HuH-7.5 (cell line): Measurements from ENCODE around the gene KLHL8.

Experiments
- DNase-seq: peaks from one replicate; pipeline ENCODE4 v3.0.0; 2011; ENCODE audit warnings: low spot score

KLHL8 gene

DNA sequence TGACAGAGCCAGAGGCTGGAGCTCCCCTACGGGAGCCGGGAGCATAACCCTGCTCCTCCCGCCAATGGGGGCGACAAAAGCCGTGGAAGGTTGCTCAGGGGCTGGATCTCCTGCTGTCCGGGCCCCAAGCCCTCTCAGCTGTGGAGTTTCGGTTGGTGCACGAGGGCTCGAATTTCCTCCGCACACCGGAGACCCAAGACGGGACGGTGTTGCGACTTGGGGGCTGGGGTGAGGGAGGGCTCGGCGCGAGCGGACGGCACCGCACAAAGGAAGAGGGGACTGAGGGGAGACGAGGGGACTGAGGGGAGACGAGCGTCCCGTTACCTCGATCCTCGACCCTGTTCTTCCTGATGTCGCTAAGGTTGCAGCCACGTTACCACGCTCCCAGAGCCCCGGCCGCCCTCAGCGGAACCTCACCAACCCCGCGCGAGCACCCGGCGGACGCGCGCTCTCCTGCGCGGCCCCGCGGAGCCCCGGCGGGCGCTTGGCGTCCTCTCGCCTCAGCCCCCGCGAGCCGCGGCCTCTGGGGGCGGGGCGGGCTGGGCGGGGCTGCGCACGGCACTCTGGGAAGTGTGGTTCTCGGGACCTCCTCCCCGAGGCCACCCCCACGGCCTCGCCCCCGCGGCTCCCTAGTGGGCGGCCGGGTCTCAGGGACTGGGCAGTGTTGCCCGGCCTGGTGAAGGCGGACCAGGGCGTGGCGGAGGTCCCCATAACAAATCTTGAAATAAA, at the start of gene KLHL8:
KLHL8 (minus strand) TSS at position 525 of the 729 bp plus-strand sequence. CDS start 25,079 bp downstream, outside the sequence.
- DNase-seq: peak; percentile 77

DNA sequence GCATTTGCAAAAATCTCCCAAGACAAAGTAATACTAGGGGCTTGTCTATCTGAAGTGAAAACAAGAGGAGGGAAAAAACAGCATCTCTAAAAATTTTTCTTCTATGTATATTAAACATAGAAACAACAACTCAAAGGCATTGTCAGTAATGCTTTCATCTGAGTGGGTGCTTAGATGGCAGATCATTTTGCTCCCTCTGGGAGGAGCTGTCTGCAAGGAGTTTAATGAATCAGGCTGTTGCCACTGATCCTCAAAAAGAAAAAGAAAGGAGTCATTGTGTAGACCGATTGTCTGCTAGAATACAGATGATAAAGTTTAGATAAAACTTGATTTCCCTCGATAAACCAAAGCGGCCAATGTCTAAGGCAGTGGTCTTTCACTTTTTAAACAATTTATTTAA, 49.7 kb upstream of the KLHL8 start:
- peak; percentile 36 for DNase-seq

DNA sequence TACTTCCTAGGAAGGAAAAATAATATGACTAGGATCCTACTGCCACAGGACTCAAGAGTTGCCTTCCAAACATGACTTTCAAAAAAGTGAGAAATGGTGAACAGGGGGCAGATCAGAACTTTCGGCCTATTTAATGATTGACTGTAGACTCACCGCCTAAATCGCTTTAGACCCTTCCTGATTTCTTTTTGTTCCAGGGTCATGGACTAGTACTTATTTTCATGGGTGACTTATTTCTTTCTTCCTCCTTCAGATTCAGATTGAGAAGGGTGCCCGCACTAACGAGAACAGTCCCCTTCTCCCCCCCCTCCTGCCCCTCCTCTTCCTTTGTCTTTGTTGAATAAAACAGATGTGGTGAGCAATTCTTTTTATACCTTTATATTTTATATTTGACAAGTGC, 48.0 kb upstream of the KLHL8 start:
- DNase-seq: no peak

DNA sequence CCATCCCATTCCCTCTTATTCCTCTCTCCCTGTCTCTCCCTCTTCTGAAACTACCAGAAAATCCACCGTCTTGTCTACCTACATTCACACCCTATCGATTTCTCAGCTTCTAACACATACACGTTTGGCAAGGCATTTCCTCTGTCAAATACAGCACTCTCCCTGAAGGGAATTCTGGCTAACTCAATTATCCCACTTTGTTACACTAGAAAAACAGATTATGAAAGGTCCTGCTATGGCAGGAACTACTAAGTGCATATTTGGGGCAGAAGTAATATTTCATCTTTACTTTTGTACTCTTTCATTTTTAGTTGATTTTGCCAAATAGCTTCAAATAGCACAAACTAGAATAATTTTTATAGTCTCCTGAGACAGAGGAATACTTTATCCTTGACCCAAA, 46.6 kb upstream of the KLHL8 start:
- no peak for DNase-seq

DNA sequence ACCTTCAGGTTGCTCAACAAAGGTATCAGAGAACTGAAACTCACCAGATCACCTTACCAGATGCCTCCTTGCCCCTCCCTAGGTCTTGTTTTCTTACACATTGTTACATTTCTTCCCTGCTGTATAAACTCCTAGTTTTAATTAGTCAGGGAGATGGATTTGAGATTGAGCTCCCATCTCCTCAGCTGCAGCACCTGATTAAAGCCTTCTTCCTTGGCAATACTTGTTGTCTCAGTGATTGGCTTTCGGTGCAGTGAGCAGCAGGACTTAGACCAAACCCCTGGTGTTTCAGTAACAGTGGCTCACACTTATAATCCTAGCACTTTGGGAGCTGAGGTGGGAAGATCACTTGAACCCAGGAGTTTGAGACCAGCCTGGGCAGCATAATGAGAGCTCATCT, 42.5 kb upstream of the KLHL8 start:
- no peak for DNase-seq

DNA sequence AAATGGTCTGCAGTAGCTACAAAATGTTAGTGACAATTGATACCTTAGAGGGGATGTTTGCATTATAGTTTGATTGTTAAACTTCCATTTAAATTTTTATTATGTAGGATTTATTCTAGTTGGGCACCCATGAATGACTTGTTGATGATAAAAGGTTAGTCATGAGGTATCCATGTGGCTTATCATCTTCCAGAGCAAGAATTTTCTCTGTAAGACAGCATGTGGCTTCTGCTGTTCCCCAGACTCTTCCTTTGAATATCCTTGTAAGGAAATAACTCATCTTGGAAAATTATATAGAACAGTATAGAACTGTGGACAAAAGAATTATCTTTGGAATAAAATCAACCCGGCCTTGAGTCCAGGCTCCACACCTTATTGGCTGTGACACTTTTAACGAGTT, 40.1 kb upstream of the KLHL8 start:
- no peak for DNase-seq

DNA sequence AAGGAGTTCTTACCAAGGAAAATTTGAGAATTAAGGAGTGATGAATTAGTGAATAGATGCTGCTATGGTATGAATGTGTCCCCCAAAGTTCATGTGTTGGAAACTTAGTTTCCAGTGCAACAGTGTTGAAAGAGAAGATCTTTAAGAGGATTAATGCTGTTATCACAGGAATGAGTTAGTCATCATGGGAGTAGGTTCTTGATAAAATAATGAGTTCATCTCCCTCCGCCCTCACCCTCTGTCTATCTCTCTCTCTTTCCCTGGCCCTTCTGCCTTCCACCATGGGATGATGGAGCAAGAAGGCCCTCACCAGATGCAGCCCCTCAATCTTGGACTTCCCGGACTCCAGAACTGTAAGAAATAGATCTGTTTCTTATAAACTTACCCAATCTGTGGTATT, 38.3 kb upstream of the KLHL8 start:
- DNase-seq: no peak

DNA sequence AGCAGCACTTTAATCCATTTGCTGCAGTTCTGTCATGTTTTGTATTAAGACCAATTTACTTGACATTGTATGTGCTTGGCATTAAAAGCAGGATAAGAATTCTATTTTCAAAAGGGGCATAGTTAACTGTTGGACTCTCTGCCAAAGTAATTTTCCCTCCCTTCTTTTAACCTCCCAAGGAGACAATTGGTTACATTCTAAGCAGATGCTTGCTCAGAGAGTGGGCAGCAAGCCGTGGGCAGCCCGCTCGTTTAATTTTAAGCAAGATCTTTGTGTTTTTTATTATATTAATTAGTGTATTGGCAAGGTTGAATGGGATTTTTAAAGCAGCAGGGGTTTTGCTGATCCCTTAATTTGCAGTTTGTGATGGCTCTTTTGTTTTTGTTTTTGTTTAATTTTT, 37.1 kb upstream of the KLHL8 start:
- DNase-seq: no peak

DNA sequence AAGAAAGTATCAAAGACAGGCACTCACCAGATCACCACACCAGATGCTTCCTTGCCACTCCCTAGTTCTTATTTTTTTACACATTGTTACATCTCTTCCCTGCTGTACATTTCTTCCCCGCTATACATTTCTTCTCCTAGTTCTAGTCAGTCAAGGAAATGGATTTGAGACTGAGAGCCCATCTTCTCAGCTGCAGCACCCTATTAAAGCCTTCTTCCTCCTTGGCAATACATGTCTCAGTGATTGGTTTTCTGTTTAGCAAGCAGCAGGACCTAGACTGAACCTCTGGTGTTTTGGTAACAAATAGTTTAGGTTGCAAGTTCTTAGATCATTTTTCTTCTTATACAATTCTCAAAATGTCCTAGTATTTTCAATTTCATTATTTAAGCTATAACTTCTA, 35.3 kb upstream of the KLHL8 start:
- no peak for DNase-seq

DNA sequence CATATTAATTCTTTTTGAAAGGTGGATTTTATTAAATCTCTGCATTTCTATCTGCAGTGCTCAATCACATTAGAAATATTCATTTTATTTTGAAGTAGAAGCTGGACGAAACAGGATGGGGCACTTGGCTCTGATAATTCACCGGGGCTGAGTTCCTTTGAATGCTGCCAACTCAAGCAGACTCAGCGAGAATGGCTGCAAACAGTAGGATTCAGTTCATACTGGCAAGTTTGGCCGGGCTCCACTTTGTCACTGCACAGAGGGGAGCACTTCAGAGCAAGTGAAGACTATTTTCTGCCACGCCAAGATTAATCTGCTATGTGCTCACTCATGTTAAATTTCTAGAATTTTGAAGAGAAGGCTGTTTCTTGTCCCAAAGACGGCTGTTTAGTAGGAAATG, 30.7 kb upstream of the KLHL8 start:
- DNase-seq: no peak

DNA sequence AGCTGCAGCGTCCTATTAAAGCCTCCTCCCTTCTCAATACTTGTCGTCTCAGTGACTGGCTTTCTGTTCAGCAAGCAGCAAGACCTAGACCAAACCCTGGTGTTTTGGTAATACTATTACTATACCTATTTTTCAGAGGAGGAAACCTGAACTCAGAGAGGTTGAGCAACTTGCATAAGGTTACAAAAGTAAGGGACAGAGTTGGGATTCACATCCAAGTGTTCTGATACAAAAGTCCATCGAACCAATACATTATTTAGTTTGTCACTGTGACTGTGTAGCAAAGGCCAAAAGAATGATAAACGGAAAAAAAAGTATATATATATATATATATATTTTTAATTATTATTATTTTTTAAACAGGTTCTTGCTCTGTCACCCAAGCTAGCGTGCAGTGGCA, 29.9 kb upstream of the KLHL8 start:
- DNase-seq: no peak

DNA sequence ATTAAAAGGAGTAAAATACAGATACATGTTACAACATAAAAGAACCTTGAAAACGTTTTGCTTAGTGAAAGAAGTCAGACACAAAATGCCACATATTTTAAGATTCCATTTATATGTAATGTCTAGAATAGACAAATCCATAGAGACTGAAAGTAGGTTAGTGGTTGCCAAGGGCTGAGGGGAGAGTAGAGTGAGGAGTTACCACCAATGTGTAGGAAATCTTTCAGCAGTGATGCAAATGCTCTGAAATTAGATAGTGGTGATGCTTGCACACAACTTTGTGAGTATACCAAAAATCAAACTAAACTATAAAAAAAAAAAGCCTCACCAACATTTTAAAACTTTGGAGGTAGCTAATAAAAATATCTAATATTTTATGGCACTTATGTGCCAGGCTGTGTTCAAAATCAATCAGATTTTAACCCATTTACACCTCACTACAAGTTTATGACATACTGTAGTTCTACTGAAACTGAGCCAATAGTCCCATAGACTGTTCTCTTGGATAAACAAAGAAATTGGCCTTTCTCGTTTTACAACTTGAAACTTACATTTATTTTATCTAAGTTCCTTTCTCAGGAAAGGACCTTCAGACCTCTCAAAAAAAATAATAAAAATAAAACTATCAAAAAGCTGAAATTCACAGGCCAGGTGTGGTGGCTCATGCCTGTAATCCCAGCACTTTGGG, 29.1 kb upstream of the KLHL8 start:
- DNase-seq: no peak

DNA sequence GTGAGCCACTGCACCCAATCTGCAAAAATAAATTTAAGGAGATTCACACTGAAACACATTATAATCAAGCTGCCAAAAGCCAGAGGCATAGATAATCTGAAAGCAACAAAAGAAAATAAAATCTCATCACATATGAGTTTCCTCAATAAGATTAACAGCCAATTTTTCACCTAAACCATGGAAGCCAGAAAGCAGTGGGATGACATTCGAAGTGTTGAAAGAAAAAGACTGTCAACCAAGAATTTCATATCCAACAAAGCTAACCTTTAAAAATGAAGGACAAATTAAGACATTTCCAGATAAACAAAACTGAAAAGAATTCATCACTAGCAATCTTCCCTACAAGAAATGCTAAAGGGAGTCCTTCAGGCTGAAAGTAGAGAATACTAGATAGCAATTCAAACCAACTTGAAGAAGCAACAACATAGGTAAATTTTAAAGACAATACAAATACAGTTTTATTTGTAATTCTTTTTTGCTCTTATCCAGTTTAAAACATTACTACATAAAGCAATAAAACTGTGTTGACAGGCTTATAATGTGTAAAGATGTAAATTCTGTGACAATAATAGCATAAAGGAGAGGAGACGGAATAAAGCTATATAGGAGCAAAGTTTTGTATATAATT, 23.1 kb upstream of the KLHL8 start:
- no peak for DNase-seq

DNA sequence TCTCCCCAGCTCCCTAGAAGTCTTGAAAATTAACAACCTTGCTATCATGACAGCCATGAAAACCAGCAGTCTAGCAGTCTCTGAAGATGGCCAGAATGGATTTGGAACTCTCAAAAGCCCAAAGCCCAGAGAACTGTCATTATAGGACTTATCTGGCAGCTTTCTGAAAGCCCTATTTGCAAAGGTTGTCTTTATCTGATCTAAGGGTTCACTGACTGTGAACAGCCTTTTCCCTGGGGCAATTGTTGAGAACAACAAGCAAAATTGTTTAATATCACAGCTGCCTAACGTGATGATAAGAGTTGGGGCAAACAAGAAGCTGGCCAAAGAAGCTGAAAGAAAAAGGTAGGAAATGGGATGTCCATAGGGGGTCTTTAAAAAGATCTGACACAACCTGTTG, 20.9 kb upstream of the KLHL8 start:
- DNase-seq: no peak

DNA sequence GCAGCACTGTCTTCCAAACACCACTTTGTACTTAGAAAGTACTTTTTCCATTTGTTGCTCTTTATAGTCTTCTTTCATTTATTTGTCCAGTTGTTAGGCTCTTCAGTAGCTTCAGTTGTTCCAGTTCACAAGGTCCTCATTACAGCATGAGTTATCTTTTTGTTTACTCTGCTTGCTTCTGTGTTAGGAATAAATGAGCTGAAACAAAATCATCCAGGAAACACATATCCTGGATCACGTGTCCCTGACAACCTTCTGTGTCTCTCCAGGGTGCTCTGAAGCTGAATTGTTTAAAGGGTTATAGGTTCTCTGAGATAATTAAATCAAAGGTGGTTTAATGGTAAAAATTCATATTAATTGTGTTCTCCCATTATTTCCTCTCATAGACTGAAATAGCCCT, 19.9 kb upstream of the KLHL8 start:
- no peak for DNase-seq

DNA sequence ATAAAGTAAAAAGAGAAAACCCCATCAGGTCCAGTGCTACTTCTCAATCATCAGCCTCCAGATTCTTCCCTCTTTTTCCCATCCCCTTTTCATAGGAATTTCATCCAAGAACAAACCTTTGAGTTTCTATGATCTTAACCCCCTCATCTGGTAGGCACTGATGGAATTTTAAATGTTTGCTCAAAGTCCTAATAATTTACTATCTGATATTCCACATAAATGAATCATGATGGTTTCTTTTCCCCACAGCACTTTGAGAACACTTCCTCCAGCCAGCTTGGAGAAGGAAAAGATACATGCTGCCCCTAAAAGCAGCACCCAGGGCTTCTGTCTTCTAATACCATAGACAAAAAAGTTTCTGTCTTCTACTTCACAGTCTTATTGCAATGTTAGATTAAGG, 19.4 kb upstream of the KLHL8 start:
- DNase-seq: no peak

DNA sequence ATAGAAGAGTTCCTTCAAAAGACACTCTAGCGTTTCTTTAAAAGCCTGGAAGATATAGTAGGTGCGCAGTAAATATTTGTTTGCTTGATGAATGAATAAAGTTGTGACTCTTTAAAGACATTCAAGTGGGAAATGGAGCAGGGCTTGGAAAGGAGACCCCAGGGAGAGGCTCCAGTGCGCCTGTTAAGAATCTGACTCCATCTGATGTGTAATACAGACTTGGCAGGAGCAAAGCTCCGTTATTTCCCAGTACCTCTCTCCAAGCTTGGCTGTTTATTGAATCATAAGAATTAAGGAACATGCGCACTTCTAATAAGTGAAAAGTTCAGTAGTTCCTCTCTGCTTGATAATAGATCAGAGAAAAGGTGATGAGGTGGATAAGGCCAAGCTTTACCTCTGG, 18.8 kb upstream of the KLHL8 start:
- no peak for DNase-seq

DNA sequence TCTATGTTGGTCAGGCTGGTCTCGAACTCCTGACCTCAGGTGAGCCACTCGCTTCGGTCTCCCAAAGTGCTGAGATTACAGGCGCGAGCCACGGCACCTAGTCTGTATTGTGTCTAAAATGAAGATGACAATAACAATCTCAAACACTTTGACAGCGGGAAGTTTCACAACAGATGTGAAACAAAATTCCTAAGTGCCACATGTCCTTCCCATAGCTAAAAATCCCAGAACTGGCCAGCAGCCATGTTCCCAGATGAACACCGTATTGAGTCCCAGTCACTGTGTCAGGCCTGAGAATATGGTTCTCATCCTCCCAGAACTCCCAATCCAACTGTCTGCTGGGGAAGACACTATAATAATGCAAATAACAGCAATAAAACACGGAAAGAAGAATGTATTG, 16.4 kb upstream of the KLHL8 start:
- no peak for DNase-seq

DNA sequence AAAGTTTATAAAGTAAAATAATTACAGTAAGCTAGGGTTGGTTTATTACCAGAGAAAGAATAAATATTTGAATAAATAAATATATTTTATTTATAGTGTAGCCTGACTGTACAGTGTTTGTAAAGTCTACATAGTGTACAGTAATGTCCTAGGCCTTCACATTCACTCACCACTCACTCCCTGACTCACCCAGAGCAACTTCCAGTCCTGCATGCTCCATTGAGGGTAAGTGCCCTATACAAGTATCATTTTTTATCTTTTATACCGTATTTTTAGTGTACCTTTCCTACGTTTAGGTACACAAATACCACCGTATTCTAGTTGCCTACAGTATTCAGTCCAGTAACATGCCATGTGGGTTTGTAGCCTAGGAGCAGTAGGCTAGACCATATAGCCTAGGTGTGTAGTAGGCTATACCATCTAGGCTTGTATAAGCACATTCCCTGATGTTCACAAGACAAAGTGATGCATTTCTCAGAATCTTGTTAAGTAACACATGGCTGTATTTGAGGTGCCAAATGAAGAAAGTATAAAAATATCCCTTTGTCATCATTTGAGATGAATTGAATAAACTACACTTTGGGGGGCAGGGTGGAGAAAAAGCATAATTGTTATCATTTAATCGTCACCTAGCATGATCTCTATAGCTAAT, 14.7 kb upstream of the KLHL8 start:
- no peak for DNase-seq

DNA sequence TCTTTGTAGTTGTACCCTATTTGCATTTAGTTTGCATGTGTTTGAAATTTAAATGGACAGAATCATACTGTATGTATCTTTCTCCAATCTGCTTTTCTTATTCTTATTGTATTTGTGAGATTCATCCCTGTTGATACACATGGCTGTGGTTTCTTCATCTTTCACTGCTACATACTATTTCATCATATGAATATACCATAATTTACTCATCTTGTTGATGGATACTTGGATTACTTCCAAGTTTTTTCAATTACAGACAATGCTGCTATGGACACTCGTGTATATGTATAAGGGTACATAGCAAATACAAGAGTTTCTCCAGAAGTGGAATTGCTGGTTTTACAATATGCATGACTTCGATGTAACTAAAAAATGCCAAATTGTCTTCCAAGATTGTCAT, 11.8 kb upstream of the KLHL8 start:
- DNase-seq: no peak

DNA sequence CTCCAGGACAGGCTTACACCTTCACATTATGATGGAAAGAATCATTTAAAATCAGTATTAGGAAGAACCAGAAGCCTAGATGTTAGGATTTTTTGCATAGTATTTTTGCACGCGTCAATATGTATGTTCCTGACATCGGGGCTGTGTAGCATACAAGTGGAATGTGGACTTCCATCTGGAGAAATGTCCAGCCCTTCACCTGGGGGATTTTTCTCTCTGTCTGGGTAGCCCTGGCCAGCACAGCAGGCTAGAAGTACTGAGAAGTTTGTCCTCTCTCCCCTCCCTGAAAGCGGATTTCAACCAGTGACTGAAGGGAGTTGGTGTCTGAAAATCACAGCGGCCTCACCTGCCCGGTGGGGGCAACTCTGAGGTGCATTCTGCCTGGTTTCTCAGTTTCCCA, 10.4 kb upstream of the KLHL8 start:
- DNase-seq: no peak

DNA sequence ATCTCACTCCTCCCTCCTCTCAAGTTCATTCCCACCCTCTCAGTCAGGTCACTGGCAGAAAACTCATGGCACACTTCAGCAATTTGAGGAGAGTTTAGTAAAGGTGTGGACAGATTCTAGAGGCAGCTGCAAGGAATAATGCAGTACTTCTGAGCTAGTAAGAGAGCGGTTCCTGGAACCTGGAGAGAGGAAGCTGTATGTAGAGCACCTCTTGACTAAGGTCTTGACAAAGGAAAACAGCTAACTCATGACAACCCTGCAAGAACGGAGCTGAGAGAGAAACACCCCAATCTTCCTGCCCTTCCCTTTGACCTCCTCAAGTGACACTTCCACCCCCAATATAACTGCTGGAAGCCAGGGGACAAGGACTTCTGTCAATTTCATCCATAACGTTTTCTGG, 9.6 kb upstream of the KLHL8 start:
- DNase-seq: no peak

DNA sequence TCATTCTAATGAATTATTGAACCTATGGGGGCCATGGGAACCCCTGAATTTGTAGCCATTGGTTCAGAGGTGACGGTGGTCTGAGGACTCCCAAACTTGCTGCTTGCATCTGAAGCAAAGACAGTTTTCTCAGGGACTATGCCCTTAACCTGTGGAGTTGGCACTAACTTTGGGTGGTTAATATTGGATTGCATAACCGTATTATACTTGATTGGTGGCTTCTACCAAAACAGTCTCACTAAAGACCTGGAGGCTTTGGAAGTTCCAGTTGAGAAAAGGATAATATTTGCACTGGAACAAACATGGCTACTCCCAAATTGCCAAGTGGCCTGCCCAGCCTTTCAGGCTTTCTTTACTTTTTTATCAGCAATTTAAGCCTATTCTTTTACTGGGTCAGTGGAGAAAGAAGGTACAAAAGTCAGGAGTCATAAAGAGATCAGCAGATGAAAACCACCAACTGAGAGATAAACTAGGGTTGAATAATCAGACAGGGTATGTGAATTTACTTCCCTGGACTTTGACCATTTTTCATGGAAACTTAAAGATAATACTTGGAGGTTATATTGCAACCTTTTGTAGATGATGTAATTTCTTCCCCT, 7.9 kb upstream of the KLHL8 start:
- DNase-seq: no peak
